Middle frontal gyrus (tissue), 1 donor: ENCODE data around the gene ZNF827.

Experiments
- DNase-seq: peaks from one replicate; pipeline ENCODE4 v3.0.0-alpha.2; 2015; ENCODE audit warnings: low spot score; ENCODE audit errors: extremely low spot score

Gene ZNF827

DNA sequence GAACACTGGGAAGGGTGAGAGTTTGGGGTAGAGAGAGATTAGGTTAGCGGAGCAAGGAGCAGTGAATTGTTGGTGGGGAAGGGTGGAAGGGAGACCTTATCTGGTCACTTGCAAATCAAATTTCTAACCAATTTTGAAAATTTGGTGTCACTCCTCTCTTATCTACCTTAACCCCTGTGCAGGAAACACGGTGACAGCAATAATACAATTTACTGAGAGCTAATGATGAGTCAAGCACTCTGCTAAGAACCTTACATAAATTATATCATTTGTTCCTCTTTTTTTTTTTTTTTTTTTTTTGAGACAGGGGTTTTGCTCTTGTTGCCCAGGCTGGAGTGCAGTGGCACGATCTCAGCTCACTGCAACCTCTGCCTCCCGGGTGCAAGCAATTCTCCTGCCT, 142.3 kb downstream of the ZNF827 start:
- no peak for DNase-seq

DNA sequence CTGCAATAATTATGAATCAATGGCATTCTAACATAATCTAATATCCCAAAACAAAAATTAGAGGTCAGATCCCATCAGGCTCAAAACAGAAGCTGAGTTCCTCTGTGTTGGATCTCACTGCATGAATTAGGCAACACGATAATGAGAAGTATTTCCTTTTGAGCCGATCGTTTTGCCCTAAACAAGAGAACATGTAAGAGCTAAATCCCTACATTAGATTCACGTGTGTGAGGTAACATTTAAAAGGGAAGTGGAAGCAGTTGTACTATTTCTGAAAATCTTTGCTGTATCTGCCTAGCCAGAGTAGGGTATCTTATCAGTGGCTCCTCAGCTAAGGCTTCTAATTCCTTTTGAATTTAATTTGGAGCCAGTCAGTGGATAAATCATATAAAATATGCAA, 143.1 kb downstream of the ZNF827 start:
- no peak for DNase-seq

DNA sequence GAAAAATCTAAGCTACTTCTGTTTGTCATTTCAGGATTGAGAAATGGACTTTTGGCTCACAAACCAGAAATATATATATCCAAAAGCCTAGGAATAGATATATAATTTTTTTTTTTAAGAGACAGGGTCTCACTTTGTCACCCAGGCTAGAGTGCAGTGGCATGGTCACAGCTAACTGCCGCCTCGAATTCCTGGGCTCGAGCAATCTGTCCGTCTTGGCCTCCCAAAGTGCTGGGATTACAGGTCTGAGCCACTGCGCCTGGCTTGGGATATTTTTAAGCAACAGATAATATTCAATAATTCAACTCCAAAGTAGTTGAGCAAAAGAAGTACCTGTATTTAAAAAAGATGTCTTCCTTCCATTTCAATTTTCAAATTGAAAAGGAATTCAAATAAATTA, 146.2 kb downstream of the ZNF827 start:
- DNase-seq: no peak

DNA sequence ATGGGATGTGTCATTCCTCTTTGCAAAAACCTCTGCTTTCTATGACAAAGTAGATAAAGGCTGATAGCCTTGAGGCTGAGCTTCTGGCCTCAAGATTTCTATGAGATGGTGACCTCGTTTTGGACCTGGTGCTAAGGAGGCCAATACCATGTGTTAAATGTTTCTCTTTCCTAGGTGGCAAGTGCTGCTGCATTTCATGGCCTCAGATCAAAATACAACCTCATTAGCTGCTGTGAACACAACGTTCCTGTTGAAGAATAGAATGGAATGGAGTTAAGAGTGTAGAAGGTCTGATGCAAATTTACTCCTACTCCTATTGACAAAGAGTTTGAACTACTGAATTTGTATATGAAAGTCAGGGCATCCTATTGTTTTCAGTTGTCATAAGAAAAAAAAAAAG, 146.6 kb downstream of the ZNF827 start:
- DNase-seq: no peak

DNA sequence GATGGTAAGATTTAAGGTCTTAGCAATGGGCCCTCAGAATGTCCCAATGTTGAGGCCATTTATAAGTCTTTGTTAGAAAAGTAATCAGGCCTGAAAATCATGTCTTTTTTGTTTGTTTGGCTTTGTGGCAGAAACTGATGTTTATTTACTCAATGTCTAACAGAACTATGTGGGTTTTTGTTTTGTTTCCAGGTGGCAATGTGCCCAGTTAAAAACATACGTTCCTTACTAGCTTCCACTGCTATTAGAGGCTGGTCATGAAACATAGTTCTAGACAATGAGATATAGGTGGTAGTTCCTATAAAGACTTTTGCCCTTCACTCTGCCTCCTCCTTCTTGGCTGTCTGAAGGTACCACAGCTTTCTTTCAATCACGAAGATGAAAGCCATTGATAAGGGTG, 149.9 kb downstream of the ZNF827 start:
- DNase-seq: no peak

DNA sequence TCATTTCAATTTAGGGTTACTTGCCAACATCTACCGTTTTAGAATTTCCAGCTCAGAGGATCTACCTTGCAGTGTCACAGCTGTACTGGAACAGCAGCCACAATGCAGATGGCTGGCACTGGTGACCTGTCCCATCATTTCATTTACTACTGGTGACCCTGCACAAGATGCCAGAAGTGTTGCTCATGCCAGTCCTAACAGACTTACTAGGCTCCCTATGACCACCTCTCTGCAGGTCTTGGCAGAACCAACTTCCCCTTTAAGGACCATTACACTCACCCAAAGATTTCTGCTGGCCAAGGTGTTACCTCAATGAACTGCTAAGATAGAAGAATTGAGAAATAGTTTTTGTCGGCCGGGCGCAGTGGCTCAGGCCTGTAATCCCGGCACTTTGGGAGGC, 151.8 kb downstream of the ZNF827 start:
- DNase-seq: no peak

DNA sequence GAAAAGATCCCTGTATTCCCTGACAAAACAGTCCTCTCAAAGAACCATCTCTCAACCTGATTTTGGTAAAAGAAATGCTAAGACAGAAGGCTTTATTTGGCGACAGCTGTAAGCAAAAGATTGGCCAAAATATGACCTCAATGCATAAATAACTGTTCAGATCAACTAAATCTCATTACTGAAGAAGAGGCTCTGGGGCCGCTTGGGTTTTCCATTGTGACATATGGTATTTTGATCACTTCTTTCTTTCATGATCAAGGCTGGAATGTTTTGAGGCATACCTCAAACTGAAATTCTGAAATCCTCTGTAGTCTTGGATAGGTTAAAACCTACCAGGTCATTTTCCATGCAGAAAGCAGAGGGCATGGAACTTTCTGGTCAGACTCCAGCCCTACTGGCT, 152.4 kb downstream of the ZNF827 start:
- no peak for DNase-seq

DNA sequence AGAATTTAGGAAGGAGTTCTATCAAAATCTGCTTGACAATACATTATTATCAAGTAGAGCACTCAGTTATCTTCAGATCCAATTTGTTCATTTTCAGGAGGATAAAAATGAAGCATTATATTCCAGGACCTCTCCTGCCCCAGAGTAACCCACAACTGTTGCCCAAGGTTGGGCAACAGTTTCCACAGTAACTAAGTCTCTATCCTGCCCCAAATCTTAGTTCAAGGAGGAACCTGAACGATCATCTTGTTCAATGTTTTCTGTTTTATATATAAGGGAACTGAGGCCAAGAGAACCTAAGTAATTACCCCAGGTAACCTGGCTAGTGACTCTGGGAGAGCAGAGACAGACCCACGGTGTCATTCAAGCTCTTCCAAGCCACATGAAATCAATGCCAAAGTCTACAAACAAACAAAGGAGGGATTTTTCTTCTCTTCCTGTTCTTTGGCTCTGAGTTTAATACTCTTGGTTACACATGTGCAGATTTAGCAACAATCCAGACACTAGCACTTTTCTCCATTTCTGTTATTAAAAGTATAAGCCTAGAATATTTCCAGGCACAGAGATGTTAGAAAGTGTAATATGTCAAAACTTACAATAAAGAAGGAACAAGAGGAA, 153.1 kb downstream of the ZNF827 start:
- DNase-seq: no peak

DNA sequence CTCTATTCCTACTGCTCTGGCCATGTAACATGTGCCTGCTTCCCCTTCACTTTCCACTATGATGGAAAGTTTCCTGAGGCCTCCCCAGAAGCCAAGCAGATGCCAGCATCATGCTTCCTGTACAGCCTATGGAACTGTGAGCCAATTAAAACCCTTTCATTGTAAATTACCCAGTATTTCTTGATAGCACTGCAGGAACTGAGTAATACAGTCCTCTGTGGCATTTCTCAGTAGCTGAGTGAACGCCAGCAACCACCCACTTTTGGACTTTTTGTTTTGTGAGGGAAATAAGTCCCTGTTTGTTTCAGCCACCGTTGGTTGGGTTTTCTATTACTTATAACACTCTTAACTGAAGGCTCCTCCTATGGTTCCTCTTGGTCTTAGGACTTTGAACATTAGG, 154.6 kb downstream of the ZNF827 start:
- no peak for DNase-seq

DNA sequence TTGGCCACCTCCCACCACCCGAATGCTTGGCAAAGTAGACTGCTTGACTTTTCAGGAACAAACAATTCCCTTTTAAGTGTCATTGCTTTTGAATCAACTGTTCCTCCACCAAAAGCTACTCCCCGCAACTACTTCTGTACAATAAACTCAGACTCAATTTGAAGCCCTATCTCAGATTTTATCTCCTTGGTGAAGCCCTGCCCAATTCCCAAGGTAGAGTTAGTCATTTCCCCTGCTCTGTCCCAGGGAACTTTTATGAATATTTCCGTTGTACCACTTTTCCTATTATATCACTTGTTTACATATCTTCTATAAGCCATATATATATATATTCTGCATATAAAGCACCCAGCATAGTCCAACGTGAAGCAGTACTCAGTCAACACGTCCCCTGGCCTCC, 155.9 kb downstream of the ZNF827 start:
- no peak for DNase-seq

DNA sequence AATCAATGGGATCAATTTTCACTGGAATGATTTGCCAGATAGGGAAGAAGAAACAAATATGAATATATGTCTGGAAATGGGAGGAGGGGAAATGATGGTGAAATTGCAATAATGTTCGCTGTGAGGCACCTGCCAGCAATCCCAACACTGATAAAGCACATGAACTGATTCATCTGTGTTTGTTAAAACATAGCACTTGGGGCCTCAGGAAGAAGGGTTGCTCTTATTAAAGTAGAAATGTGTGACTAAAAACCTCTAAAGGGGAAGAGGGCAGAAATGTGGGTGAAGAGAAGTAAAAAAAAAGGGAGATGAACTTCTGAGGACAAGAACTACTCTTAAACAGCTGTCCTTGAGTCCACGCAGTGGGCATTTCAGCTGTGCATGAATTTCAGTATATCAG, 157.3 kb downstream of the ZNF827 start:
- no peak for DNase-seq

DNA sequence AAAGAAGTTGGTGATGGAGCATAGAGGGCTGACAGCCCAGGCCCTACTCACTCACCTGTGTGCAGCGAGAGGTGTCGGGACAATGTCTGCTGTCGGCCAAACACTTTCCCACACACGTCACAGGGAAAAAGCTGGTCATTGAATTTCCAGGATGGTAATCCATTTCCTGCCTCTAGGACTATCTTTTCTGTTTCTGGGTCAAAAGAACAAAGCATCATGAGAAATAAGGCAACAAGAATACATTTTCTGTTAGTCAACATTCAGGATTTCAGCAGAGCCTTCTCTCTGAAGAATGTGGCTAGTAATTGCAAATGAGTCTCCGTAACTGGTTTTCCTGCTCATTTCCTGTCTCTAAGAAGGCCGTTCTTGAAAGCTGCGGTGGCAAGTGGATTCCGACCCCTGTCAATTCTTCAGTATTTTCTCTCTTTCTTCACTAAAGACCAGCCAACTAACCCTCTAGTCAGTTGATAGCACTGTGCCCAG, 159.3 kb downstream of the ZNF827 start:
- no peak for DNase-seq

DNA sequence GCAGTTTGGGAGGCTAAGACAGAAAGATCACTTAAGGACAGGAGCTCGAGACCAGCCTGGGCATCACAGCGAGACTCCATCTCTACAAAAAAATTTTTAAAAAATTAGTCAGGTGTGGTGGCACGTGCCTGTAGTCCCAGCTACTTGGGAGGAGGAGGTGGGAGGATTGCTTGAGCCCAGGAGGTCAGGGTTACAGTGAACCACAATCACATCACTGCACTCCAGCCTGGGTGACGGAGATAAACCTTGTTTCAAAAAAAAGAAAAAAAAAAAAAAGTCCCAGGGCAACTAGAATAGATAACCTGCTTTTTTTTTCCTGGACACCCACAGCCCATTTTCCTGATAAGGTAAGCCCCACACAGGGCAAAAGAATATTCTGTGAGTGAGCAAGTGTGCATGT, 162.4 kb downstream of the ZNF827 start:
- no peak for DNase-seq

DNA sequence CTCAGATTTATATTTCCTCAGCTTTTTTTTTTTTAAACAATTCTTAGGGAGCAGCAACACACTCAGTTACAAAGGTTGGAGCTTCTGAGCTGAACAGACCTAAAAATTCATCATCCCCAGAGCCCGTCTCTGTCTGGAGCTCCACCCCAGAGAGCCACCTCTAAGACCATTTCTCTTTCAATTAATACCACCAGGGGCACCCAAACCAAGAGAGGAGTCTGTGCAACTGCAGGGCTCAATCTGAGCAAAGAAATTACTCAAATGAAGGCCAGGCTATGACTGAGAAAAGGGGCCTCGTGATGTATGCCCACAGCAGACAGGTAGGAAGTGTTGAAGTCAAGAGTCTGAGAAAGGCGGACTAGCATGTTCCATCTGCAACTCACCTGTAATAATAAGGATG, 163.2 kb downstream of the ZNF827 start:
- no peak for DNase-seq

DNA sequence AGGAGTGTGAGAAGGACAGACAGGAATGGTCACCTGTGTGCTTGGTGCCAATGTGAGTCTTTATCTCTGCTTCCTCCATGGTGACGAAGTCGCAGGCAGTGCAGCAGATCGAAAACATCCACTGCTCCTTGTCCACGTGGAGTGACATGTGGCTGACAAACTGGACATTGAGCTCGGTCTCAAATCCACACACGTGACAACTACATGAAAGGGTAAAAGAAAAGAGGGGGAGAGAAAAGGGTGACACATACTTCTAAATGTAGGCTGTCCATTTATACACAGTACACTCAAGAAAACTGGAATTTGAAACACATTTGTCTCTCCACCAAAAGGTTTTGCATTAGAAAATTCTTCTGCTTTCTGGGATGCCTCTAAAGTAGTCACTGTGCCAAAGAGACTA, 164.2 kb downstream of the ZNF827 start:
- no peak for DNase-seq

DNA sequence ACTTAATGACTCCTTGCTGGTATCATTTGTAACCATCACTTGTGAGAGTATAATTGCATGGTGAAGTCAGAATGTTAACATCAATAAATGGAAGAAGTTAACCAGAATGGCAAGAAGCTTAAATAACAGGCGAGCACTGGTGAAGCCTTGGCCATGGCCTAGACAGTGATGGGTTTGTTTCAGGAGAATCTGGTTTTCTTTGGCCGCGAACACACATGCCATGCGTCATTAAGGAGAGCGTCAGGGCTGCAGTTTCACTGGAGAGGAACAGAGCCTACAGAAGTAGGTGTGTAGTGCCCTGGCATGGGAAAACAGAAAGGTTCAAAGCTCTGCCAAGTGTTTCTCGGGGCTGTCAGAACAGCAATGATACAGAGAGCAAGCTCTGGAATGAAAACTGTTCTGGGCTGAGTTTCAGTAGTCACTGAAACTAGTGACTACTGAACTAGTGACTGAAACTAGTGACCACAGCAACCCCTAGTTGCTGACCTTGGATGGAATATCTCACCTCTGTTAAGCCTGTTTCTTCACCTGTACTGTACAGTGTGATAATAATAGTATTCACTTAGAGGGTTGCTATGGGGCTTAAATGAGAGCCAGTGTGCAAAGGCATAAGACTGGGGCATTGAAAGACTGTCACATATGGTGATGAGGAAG, 164.9 kb downstream of the ZNF827 start:
- no peak for DNase-seq

DNA sequence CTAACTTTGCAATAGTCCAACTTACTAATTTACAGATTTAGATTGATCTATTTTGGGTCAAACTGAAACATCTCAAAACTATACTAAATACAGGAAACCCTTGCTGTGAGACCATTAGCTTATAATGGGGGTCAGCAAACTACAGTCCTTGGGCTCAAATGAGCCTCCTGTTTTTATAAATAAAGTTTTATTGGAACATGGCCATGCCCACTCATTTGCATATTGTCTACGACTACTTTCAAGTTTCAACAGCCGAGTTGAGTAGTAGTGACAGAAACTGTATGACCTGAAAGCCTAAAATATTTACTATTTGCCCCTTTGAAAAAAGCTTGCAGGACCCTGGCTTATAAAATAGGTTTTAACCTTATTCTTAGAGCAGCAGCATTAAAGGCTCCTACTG, 166.3 kb downstream of the ZNF827 start:
- DNase-seq: no peak

DNA sequence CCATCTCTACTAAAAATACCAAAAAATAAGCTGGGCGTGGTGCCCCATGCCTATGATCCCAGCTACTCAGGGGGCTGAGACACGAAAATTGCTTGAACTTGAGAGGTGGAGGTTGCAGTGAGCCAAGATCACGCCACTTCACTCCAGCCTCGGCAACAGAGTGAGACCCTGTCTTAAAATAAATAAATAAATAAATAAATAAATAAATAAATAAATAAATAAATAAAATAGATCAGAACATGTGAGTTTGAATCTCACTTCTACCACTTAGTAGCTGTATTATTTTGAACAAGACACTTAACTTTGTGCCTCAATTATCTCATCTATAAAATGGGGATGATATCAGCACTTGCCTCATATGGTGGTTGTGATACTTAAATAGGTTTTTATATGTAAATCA, 168.5 kb downstream of the ZNF827 start:
- DNase-seq: no peak

DNA sequence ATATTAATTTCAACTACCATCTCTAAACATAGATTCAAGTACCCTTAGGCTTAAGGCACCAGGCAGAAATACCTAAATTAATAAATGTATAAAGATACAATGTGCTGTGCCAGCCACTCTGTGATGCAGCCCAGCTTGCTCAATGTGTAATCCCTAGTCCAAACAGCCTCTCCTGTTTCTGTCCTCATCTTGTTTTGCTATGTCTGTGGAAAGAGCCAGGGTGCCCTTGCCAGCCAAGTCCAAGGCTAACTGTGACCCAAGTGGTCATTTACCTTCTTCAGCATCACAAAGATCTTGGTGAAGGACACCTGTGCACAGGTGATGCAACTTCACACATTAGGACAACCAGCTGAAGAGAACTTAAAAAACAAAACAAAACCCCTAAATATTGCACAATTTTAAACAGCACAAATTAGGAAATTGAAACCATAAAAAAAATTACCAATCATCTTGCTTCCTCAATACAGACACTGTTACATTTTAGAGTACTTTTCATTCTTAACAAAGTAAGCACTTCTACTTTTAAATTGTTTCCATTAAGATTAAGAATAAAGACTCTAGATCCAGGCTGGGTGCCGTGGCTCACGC, 169.1 kb downstream of the ZNF827 start:
- no peak for DNase-seq

DNA sequence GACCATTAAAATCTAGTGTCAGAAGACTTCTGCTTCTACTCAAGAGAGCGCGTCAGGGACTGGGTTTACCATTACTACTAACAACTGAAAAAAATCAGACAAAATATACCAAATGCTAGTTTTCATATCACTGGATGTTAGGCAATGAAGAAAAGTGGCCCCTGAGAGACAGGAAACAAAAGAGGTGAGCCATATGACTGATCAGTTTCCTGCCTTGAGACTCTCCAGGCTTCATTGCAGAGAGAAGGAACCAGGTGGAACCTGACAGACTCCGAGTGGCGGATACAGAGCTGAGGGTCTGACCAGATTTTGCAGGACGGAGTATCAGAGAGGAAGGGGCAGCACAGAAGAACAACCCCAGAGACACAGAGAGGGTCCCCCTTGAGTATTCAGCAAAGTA, 172.3 kb downstream of the ZNF827 start:
- no peak for DNase-seq

DNA sequence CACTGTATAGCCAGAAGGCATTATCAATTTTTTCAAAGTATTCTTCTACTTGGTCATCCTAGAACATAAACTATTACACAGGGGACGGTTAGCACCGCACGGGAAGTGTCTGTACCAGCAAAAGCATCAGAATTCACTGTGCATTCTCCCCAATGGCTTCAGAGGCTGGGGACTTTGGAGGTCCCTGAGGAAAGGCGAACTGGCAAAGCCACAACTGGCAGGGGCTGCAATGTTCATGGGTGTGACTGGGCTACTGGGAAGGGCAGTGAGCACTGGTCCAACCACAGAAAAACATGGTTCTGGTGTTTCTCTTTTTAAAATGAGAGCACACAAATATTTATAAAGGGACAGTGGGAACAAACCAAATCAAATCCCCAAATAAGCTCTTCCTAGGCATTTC, 175.2 kb downstream of the ZNF827 start:
- no peak for DNase-seq

DNA sequence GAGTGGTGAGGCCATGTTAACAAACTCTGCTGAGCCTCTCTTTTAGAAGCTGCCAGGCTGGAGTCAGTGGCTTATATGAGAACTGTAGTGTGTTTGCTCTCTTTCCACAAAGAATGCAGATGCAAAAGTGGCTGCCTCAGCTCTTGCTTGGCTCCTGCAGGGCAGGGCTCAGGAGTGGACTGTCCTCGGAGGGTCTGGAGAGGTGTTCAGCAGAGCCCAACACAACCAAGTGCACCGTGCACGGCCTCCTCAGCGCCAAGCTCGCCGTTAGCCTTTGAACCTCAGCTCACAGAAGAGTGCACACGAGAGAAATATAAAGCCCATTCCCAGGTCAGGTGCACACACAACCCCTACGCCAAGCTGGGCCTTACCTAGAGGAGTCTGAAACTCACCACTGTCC, 175.9 kb downstream of the ZNF827 start:
- DNase-seq: no peak
